A549 (cell line): ENCODE data around the gene ICOSLG. TPM values are rescaled to one million over a fixed set of nuclear protein-coding genes. Genes with fewer than 3 reads are reported as not detected.
"Not testable (repeated sequence)": the region's sequence is repeated elsewhere in the genome, so short reads cannot be mapped to it uniquely, and the experiment has no call there.

Experiments used
- ATAC-seq, 2 experiments: fragments of 200-7000 bp in 1 of 2; fragments of >200 bp in 1 of 2; cut with Nextera tagmentation in 1 of 2; cut with Tn5 transposase in 1 of 2; 3 replicates each; pipeline versions ENCODE4 v1.8.0 to v1.9.1; 2018 to 2020; ENCODE audit warnings: mild to moderate bottlenecking in 1 of 2, moderate library complexity in 1 of 2
- CTCF ChIA-PET: fragments of 300-600 bp; sonication (Branson Sonifier 250); formaldehyde crosslinking; extraction: SDS; loops from one replicate; lab custom pipeline; 2021; ENCODE audit warnings: antibody characterized with exemption, inconsistent platforms; lab: Yijun Ruan, JAX
- POLR2A ChIA-PET: fragments of 350-600 bp; formaldehyde crosslinking; extraction: SDS; loops from one replicate; lab custom pipeline; 2021; ENCODE audit warnings: antibody characterized with exemption, inconsistent platforms; lab: Yijun Ruan, JAX
- DNase-seq, 2 experiments: peaks; one replicate each; pipeline versions ENCODE4 v3.0.0 to v3.0.0-alpha.2; 2011 to 2016; ENCODE audit warnings: low read depth in 1 of 2, low spot score in 1 of 2
- FAIRE-seq: peaks from 2 replicates; lab custom pipeline; 2011; peaks lifted over from hg19 to GRCh38; lab: Jason Lieb, UNC
- H3K27ac ChIP-seq, 2 experiments: fragments of >200 bp; sonication (Bioruptor Twin); formaldehyde crosslinking; 3 replicates each; pipeline ENCODE4 v1.5.1; 2016 to 2017
- H3K4me1 ChIP-seq: fragments of >200 bp; sonication (Bioruptor Twin); formaldehyde crosslinking; 3 replicates; pipeline ENCODE4 v1.6.1; 2016
- H3K4me2 ChIP-seq: fragments of >200 bp; sonication (Bioruptor Twin); formaldehyde crosslinking; 3 replicates; pipeline ENCODE4 v1.6.1; 2016
- H3K4me3 ChIP-seq: fragments of >200 bp; sonication (Bioruptor Twin); formaldehyde crosslinking; 3 replicates; pipeline ENCODE4 v1.5.1; 2016
- H3K9me3 ChIP-seq: fragments of >200 bp; sonication (Bioruptor Twin); formaldehyde crosslinking; 3 replicates; pipeline ENCODE4 v1.6.1; 2016
- WGBS: methylation state at CpG from one replicate; pipeline ENCODE4 v1.1.6; 2017; ENCODE audit errors: missing lambda C conversion rate; 5-methylcytosine and 5-hydroxymethylcytosine counted together
- polyA plus RNA-seq, 4 experiments: library from polyadenylated mRNA; depleted of rRNA in 3 of 4; stranded (reverse); fragments of >200 nt; fragmentation: RNase III in 1 of 4; extraction: RNeasy Plus Mini Kit Qiagen cat#74134 plus additional on column Dnase treatment in 1 of 4; gene quantifications; 2 replicates in 3 of 4; 3 replicates in 1 of 4; pipeline ENCODE4 v1.2.3, GENCODE V29; 2011 to 2017

Gene ICOSLG
- polyA plus RNA-seq, 2 of the 4 experiments (the other 2 are of a cell fraction) = 0.32 to 0.79 TPM

GRCh38 chr21:44223334-44223733, 17.4 kb downstream of the ICOSLG start:
- H3K9me3 ChIP-seq, H3K4me1 ChIP-seq, H3K4me2 ChIP-seq, H3K4me3 ChIP-seq, FAIRE-seq, POLR2A ChIA-PET, DNase-seq, ATAC-seq, CTCF ChIA-PET, H3K27ac ChIP-seq: not testable (repeated sequence)
- WGBS = no CpG with 5 or more reads among the region's 5 CpGs

GRCh38 chr21:44220674-44221073, 20.1 kb downstream of the ICOSLG start:
- DNase-seq, FAIRE-seq, POLR2A ChIA-PET, H3K9me3 ChIP-seq, H3K4me2 ChIP-seq, H3K4me1 ChIP-seq, H3K27ac ChIP-seq, H3K4me3 ChIP-seq, ATAC-seq, CTCF ChIA-PET: not testable (repeated sequence)
- no CpG with 5 or more reads among the region's 18 CpGs for WGBS

GRCh38 chr21:44218461-44218860, 22.3 kb downstream of the ICOSLG start:
- DNase-seq, H3K27ac ChIP-seq, POLR2A ChIA-PET, H3K4me2 ChIP-seq, FAIRE-seq, CTCF ChIA-PET, H3K4me3 ChIP-seq, H3K4me1 ChIP-seq, ATAC-seq, H3K9me3 ChIP-seq: not testable (repeated sequence)
- WGBS = no CpG with 5 or more reads among the region's 8 CpGs

GRCh38 chr21:44211978-44212377, 28.8 kb downstream of the ICOSLG start:
- H3K4me2 ChIP-seq, ATAC-seq, FAIRE-seq: not testable (repeated sequence)

GRCh38 chr21:44211574-44211973, 29.2 kb downstream of the ICOSLG start:
- no CpG with 5 or more reads among the region's 3 CpGs for WGBS
- H3K4me2 ChIP-seq, H3K27ac ChIP-seq, H3K4me1 ChIP-seq, CTCF ChIA-PET, H3K9me3 ChIP-seq, H3K4me3 ChIP-seq, POLR2A ChIA-PET, FAIRE-seq, ATAC-seq, DNase-seq: not testable (repeated sequence)

More at GRCh38 chr21:44211978-44212377, 28.8 kb downstream of the ICOSLG start:
- DNase-seq, H3K9me3 ChIP-seq, CTCF ChIA-PET, H3K4me3 ChIP-seq, POLR2A ChIA-PET, H3K4me1 ChIP-seq, H3K27ac ChIP-seq: not testable (repeated sequence)
- WGBS = no CpG with 5 or more reads among the region's 2 CpGs

DNA sequence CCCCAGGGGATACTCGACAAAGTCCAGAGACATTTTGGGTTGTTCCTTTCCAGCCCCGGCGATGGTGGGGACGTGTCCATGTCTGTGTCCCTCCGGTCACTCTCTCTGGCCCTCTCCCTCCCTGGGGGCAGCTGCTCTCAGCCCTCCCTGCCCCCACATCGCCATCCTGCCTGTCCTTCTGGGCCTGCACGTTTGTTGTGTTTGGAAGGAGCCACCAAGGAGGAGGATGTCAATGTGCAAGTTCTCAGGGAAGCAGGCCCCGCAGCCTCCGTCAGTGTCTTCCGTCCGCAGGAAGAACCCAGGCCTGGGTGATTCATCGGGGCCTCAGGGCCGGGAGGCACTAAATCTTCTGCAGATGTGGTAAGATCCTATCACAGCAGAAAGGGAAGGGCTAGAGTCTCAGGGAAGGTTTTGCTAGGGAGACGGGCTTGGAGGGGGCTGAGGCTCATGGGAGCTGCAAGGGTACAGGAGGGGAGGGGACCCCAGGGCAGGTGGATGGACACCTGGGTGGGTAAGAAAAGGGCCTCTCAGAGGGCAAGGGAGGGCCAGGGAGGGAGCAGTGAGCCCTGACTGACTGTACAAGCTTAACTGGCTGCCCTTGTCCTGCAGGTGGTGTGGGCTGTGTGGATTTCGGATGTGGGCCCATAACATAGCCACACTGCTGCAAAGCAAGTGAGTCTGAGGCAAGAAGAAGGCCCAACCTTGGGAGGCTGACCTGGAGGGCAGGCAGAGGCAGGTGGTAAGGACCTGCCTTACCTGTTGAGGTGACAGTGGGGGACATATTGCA, 32.7 kb downstream of the ICOSLG start:
- ATAC-seq = peak; percentile 50 to 66; a peak in 2 of 6 replicates

GRCh38 chr21:44206698-44207676, 33.8 kb downstream of the ICOSLG start:
- not testable (repeated sequence) for ATAC-seq

More for the DNA sequence above, 32.7 kb downstream of the ICOSLG start:
- WGBS = no CpG with 5 or more reads among the region's 15 CpGs
- DNase-seq, H3K9me3 ChIP-seq, POLR2A ChIA-PET, H3K4me2 ChIP-seq, H3K27ac ChIP-seq, CTCF ChIA-PET, FAIRE-seq, H3K4me1 ChIP-seq, H3K4me3 ChIP-seq: not testable (repeated sequence)

GRCh38 chr21:44206187-44206586, 34.6 kb downstream of the ICOSLG start:
- not testable (repeated sequence) for ATAC-seq

More at GRCh38 chr21:44206698-44207676, 33.8 kb downstream of the ICOSLG start:
- H3K9me3 ChIP-seq, DNase-seq, CTCF ChIA-PET, FAIRE-seq, H3K4me2 ChIP-seq, H3K4me1 ChIP-seq, POLR2A ChIA-PET, H3K4me3 ChIP-seq, H3K27ac ChIP-seq: not testable (repeated sequence)
- WGBS = no CpG with 5 or more reads among the region's 33 CpGs

DNA sequence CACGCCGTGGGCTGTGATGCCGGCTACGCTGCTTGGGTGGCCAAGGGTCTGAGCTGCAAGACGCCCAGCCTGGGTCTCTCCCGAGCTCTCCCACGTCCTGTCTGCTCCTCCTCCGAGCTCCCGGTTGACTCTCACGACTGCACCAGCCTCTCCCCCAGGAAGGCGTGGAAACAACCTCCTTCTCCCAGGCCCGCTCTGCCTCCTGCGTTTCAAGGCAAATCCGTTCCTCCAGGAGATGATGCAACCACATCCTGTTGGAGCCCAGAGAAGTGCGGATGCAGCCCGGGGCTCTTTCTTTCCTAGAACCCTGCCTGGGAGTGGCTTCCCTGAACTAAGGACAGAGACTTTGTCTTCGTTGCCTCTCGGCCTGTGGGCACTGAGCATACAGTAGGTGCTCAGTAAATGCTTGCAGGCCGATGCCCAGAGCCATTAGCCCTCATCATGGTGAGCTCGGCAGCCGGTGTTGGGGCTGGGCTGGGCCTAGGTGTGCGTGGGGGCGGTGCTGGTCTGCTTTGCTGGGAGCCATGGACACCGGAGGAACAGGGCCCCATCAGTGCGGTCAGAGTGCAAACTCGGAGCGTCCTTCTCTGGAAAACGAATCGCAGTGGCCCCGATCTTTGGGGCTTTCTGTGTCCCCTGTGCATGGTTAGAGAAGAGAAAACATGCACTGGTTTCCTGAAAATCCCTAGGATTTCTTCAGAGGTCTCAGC, 38.0 kb downstream of the ICOSLG start:
- WGBS = no CpG with 5 or more reads among the region's 30 CpGs
- ATAC-seq, H3K9me3 ChIP-seq, POLR2A ChIA-PET, H3K4me2 ChIP-seq, H3K27ac ChIP-seq, H3K4me1 ChIP-seq, H3K4me3 ChIP-seq, DNase-seq, CTCF ChIA-PET, FAIRE-seq: not testable (repeated sequence)

More at GRCh38 chr21:44206187-44206586, 34.6 kb downstream of the ICOSLG start:
- H3K4me1 ChIP-seq, POLR2A ChIA-PET, H3K27ac ChIP-seq, FAIRE-seq, H3K4me2 ChIP-seq, DNase-seq, H3K4me3 ChIP-seq, CTCF ChIA-PET, H3K9me3 ChIP-seq: not testable (repeated sequence)
- WGBS = no CpG with 5 or more reads among the region's 24 CpGs

DNA sequence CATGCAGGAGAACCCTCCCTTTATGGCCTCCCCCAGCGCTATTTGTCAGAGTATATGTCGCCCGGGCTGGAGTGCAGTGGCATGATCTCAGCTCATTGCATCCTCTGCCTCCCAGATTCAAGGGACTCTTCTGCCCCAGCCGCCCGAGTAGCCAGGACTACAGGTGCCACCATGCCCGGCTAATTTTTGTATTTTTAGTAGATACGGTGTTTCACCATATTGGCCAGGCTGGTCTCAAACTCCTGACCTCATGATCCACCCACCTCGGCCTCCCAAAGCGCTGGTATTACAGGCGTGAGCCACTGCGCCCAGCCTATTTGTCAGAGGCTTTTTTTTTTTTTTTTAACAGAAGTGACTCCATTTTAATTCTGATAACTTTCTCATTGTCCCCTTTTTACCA, 40.7 kb downstream of the ICOSLG start:
- FAIRE-seq, H3K4me3 ChIP-seq, H3K4me2 ChIP-seq, H3K27ac ChIP-seq, POLR2A ChIA-PET, DNase-seq, H3K4me1 ChIP-seq, H3K9me3 ChIP-seq, CTCF ChIA-PET, ATAC-seq: not testable (repeated sequence)
- 71% methylated on average over 10 of the region's 11 CpGs for WGBS
